NOMO-1 treated with DMSO at 0.1 percent for 48 hours (cell line): ENCODE results near the gene SPATA31C1.
"Not testable (repeated sequence)": the region's sequence is repeated elsewhere in the genome, so short reads cannot be mapped to it uniquely, and the experiment has no call there.

Source experiments
- DNase-seq: peaks from one replicate; lab custom pipeline; 2025; ENCODE audit not compliant: unreplicated experiment; lab: John Stamatoyannopoulos, UW

SPATA31C1 gene

GRCh38 chr9:87886210-87886932 lies 31.4 kb upstream of the SPATA31C1 start:
- no peak for DNase-seq

- no peak for DNase-seq
These were observed 30.7 kb upstream of the SPATA31C1 start for GRCh38 chr9:87886933-87887505.

- no peak for DNase-seq
These were observed 29.9 kb upstream of the SPATA31C1 start for GRCh38 chr9:87887661-87888480.

GRCh38 chr9:87888501-87888900 lies 29.3 kb upstream of the SPATA31C1 start:
- no peak for DNase-seq

GRCh38 chr9:87889065-87889881 lies 28.5 kb upstream of the SPATA31C1 start:
- no peak for DNase-seq

GRCh38 chr9:87889882-87890252 lies 27.9 kb upstream of the SPATA31C1 start:
- DNase-seq = no peak

- DNase-seq = no peak
These were observed 26.9 kb upstream of the SPATA31C1 start for GRCh38 chr9:87890837-87891236.

GRCh38 chr9:87891754-87892153 lies 26.0 kb upstream of the SPATA31C1 start:
- no peak for DNase-seq

- DNase-seq = no peak
These were observed 24.8 kb upstream of the SPATA31C1 start for GRCh38 chr9:87892956-87893355.

GRCh38 chr9:87894998-87895625 lies 22.6 kb upstream of the SPATA31C1 start:
- DNase-seq = no peak

- no peak for DNase-seq
These were observed 20.9 kb upstream of the SPATA31C1 start for GRCh38 chr9:87896891-87897290.

GRCh38 chr9:87898151-87898550 lies 19.6 kb upstream of the SPATA31C1 start:
- no peak for DNase-seq

- DNase-seq = not testable (repeated sequence)
These were observed 15.4 kb upstream of the SPATA31C1 start for GRCh38 chr9:87902371-87902770.

- DNase-seq = no peak
These were observed 8.3 kb upstream of the SPATA31C1 start for GRCh38 chr9:87909310-87910041.

- no peak for DNase-seq
These were observed 6.9 kb upstream of the SPATA31C1 start for GRCh38 chr9:87910821-87911220.

- not testable (repeated sequence) for DNase-seq
These were observed 1.3 kb downstream of the SPATA31C1 start for GRCh38 chr9:87919013-87919412.

GRCh38 chr9:87921561-87921960 lies 3.8 kb downstream of the SPATA31C1 start:
- not testable (repeated sequence) for DNase-seq

GRCh38 chr9:87923012-87923411 lies 5.2 kb downstream of the SPATA31C1 start:
- DNase-seq = not testable (repeated sequence)

GRCh38 chr9:87924851-87925250 lies 7.1 kb downstream of the SPATA31C1 start:
- DNase-seq = not testable (repeated sequence)

- DNase-seq = not testable (repeated sequence)
These were observed 11.4 kb downstream of the SPATA31C1 start for GRCh38 chr9:87929152-87929551.
